MM.1S (cell line): Measurements from ENCODE around the gene GCN1.

ENCODE experiments used
- DNase-seq: peaks from one replicate; pipeline ENCODE4 v3.0.0-alpha.2; 2015
- H2AFZ ChIP-seq: fragments of 300-600 bp; sonication (generic); 2 replicates; pipeline ENCODE4 v1.6.0; 2016; ENCODE audit warnings: antibody characterized with exemption, low read length
- H3F3A ChIP-seq: fragments of 300-600 bp; sonication (generic); 2 replicates; pipeline ENCODE4 v1.6.1; 2016; ENCODE audit warnings: mild to moderate bottlenecking, antibody characterized with exemption, low read length, moderate library complexity, mixed read lengths; ENCODE audit not compliant: insufficient read depth
- H3K27ac ChIP-seq: fragments of 300-600 bp; sonication (generic); 2 replicates; pipeline ENCODE4 v1.5.1; 2016; ENCODE audit warnings: mild to moderate bottlenecking, low read length
- H3K27me3 ChIP-seq: fragments of 300-600 bp; sonication (generic); replicated peaks from 2 replicates; pipeline ENCODE4 v1.6.0; 2016; ENCODE audit warnings: low read length; ENCODE audit not compliant: insufficient read depth
- H3K36me3 ChIP-seq: fragments of 300-600 bp; sonication (generic); replicated peaks from 2 replicates; pipeline ENCODE4 v1.6.1; 2016; ENCODE audit warnings: mild to moderate bottlenecking, low read length, mixed read lengths; ENCODE audit not compliant: insufficient read depth
- H3K4me1 ChIP-seq: fragments of 300-600 bp; sonication (generic); 2 replicates; pipeline ENCODE4 v1.6.1; 2016; ENCODE audit warnings: low read length, mixed read lengths
- H3K4me2 ChIP-seq: fragments of 300-600 bp; sonication (generic); 2 replicates; pipeline ENCODE4 v1.6.0; 2016; ENCODE audit warnings: low read depth, low read length
- H3K4me3 ChIP-seq: fragments of 300-600 bp; sonication (generic); 2 replicates; pipeline ENCODE4 v1.5.1; 2016; ENCODE audit warnings: low read length, mixed read lengths
- H3K79me2 ChIP-seq: fragments of 300-600 bp; sonication (generic); 2 replicates; pipeline ENCODE4 v1.6.1; 2016; ENCODE audit warnings: mixed run types, low read length, mixed read lengths
- H3K9ac ChIP-seq: fragments of 300-600 bp; sonication (generic); 2 replicates; pipeline ENCODE4 v1.6.1; 2016; ENCODE audit warnings: low read length, mixed read lengths
- H3K9me2 ChIP-seq: fragments of 300-600 bp; sonication (generic); replicated peaks from 2 replicates; pipeline ENCODE4 v1.6.1; 2016; ENCODE audit warnings: mild to moderate bottlenecking, low read length, mixed read lengths; ENCODE audit not compliant: insufficient read depth
- H3K9me3 ChIP-seq: fragments of 300-600 bp; sonication (generic); replicated peaks from 2 replicates; pipeline ENCODE4 v1.6.1; 2016; ENCODE audit warnings: mild to moderate bottlenecking, low read length, mixed read lengths; ENCODE audit not compliant: insufficient read depth
- H4K20me1 ChIP-seq: fragments of 300-600 bp; sonication (generic); 2 replicates; pipeline ENCODE4 v1.6.1; 2016; ENCODE audit warnings: mild to moderate bottlenecking, low read length, moderate library complexity, mixed read lengths; ENCODE audit not compliant: insufficient read depth
- EZH2 ChIP-seq: fragments of 300-600 bp; sonication (generic); optimal IDR thresholded peaks from 2 replicates; pipeline ENCODE3; 2017; ENCODE audit warnings: low read depth, mild to moderate bottlenecking, antibody characterized with exemption, low read length, mixed read lengths
- EZH2phosphoT487 ChIP-seq: fragments of 300-600 bp; sonication (generic); IDR thresholded peaks from 2 replicates; pipeline ENCODE4 v1.6.1; 2018; ENCODE audit warnings: antibody characterized with exemption, low read length
- TF ChIP-seq, protein P1 (sequence below): fragments of 300-600 bp; sonication (generic); IDR thresholded peaks from 2 replicates; pipeline ENCODE4 v1.5.1; 2016; ENCODE audit warnings: antibody characterized with exemption, low read length, mixed read lengths

GCN1 gene

GRCh38 chr12:120095736-120096135 is 98.8 kb downstream of the GCN1 start:
- H3K9ac ChIP-seq = no peak overlapping the region
- no peak overlapping the region for H3K27ac ChIP-seq
- no peaks in the 10 kb centered on the region for H4K20me1 ChIP-seq
- peaks cover 2% of the 10 kb centered on the region; the same call in 1 of the 2 replicates for H3K4me1 ChIP-seq
- DNase-seq = no peak
- no peaks in the 10 kb centered on the region for H3F3A ChIP-seq
- no peak overlapping the region for H3K4me2 ChIP-seq
- no peaks in the 10 kb centered on the region for H3K9me3 ChIP-seq
- H3K9me2 ChIP-seq = no peaks in the 10 kb centered on the region
- H3K27me3 ChIP-seq = no peaks in the 10 kb centered on the region
- H3K4me3 ChIP-seq = no peak overlapping the region
- H2AFZ ChIP-seq = no peak overlapping the region
- TF ChIP-seq EZH2phosphoT487 = no peak
- TF ChIP-seq EZH2 = no peak
- TF ChIP-seq, protein P1, sequence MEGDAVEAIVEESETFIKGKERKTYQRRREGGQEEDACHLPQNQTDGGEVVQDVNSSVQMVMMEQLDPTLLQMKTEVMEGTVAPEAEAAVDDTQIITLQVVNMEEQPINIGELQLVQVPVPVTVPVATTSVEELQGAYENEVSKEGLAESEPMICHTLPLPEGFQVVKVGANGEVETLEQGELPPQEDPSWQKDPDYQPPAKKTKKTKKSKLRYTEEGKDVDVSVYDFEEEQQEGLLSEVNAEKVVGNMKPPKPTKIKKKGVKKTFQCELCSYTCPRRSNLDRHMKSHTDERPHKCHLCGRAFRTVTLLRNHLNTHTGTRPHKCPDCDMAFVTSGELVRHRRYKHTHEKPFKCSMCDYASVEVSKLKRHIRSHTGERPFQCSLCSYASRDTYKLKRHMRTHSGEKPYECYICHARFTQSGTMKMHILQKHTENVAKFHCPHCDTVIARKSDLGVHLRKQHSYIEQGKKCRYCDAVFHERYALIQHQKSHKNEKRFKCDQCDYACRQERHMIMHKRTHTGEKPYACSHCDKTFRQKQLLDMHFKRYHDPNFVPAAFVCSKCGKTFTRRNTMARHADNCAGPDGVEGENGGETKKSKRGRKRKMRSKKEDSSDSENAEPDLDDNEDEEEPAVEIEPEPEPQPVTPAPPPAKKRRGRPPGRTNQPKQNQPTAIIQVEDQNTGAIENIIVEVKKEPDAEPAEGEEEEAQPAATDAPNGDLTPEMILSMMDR = no peak
- no peaks in the 10 kb centered on the region; the same call in 1 of the 2 replicates for H3K36me3 ChIP-seq
- peaks cover 24% of the 10 kb centered on the region for H3K79me2 ChIP-seq

GRCh38 chr12:120095331-120095730 is 99.2 kb downstream of the GCN1 start:
- Histone ChIP-seq H3K4me2 (no peak overlapping the region), H3K9me2 (no peaks in the 10 kb centered on the region), H3K27me3 (no peaks in the 10 kb centered on the region), H3K79me2 (peaks cover 20% of the 10 kb centered on the region), H3K36me3 (no peaks in the 10 kb centered on the region; the same call in 1 of the 2 replicates), H3K9ac (no peak overlapping the region), H3K4me1 (no peaks in the 10 kb centered on the region), H4K20me1 (no peaks in the 10 kb centered on the region), H3K27ac (no peak overlapping the region), H2AFZ (no peak overlapping the region), H3K4me3 (no peak overlapping the region), H3K9me3 (no peaks in the 10 kb centered on the region), H3F3A (no peaks in the 10 kb centered on the region)
- DNase-seq = no peak
- TF ChIP-seq EZH2 = no peak
- TF ChIP-seq, protein P1 = no peak

DNA sequence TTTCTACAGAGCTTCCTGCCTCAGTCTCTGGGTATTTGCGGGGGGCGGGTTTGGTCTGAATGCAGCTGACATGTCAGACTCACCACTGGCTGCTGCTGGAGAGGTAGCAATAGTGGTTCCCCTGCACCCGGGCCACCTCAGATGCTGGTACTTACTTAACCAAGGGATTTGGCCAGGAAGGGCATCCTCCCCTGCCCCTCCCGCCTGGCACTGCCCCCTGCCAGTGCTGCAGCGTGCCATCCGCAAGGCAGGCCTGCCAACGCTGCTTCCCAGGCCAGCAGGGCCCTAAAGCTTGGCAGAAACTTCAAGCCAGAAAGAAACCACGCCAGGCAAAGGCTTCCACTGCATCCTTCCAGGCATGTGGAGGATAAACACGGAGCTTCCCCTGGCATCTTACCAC is 100.0 kb downstream of the GCN1 start:
- peaks cover 11% of the 10 kb centered on the region for H3K79me2 ChIP-seq
- H3K4me2 ChIP-seq = no peak overlapping the region

More for the DNA sequence above, 100.0 kb downstream of the GCN1 start:
- Histone ChIP-seq H2AFZ (no peak overlapping the region), H3K36me3 (no peaks in the 10 kb centered on the region; the same call in 1 of the 2 replicates), H3K4me1 (no peaks in the 10 kb centered on the region), H3K9me3 (no peaks in the 10 kb centered on the region), H3K9me2 (no peaks in the 10 kb centered on the region), H3K27ac (no peak overlapping the region), H4K20me1 (no peaks in the 10 kb centered on the region), H3K4me3 (no peak overlapping the region), H3K9ac (no peak overlapping the region), H3K27me3 (no peaks in the 10 kb centered on the region), H3F3A (no peaks in the 10 kb centered on the region)
- DNase-seq = no peak
- TF ChIP-seq, protein P1 = no peak
- TF ChIP-seq EZH2 = no peak
- no peak for TF ChIP-seq EZH2phosphoT487
